Breast epithelium (tissue), 3 donors: ENCODE data around the gene ABCC4.

Source experiments
- CTCF ChIP-seq, 3 donors: fragments of 450-650 bp; IDR thresholded peaks; one replicate each; pipeline ENCODE4 v1.5.1; 2016 to 2017; ENCODE audit warnings: antibody characterized with exemption in 3 of 3, mild to moderate bottlenecking in 3 of 3, moderate library complexity in 3 of 3
- POLR2AphosphoS5 ChIP-seq, 3 donors: sonication (generic); formaldehyde crosslinking; IDR thresholded peaks; one replicate each; pipeline ENCODE4 v1.6.1; 2017; ENCODE audit warnings: antibody characterized with exemption in 3 of 3

GRCh38 chr13:94996445-94996844 is 304.8 kb downstream of the ABCC4 start:
- TF ChIP-seq CTCF (IDR thresholded peaks at IDR 0.05) = no peak
- no peak for TF ChIP-seq POLR2AphosphoS5 (IDR thresholded peaks at IDR 0.05)
